Right forelimb (tissue), 1 donor: ENCODE measurements around the gene LPIN3.
A peak's percentile ranks its signal among the peaks of the same experiment; 100 is the strongest.
"Not testable (repeated sequence)": the region's sequence is repeated elsewhere in the genome, so short reads cannot be mapped to it uniquely, and the experiment has no call there.

Source experiments
- DNase-seq: peaks from one replicate; pipeline ENCODE4 v3.0.0-alpha.2; 2018

Gene LPIN3, protein sequence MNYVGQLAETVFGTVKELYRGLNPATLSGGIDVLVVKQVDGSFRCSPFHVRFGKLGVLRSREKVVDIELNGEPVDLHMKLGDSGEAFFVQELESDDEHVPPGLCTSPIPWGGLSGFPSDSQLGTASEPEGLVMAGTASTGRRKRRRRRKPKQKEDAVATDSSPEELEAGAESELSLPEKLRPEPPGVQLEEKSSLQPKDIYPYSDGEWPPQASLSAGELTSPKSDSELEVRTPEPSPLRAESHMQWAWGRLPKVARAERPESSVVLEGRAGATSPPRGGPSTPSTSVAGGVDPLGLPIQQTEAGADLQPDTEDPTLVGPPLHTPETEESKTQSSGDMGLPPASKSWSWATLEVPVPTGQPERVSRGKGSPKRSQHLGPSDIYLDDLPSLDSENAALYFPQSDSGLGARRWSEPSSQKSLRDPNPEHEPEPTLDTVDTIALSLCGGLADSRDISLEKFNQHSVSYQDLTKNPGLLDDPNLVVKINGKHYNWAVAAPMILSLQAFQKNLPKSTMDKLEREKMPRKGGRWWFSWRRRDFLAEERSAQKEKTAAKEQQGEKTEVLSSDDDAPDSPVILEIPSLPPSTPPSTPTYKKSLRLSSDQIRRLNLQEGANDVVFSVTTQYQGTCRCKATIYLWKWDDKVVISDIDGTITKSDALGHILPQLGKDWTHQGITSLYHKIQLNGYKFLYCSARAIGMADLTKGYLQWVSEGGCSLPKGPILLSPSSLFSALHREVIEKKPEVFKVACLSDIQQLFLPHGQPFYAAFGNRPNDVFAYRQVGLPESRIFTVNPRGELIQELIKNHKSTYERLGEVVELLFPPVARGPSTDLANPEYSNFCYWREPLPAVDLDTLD

DNA sequence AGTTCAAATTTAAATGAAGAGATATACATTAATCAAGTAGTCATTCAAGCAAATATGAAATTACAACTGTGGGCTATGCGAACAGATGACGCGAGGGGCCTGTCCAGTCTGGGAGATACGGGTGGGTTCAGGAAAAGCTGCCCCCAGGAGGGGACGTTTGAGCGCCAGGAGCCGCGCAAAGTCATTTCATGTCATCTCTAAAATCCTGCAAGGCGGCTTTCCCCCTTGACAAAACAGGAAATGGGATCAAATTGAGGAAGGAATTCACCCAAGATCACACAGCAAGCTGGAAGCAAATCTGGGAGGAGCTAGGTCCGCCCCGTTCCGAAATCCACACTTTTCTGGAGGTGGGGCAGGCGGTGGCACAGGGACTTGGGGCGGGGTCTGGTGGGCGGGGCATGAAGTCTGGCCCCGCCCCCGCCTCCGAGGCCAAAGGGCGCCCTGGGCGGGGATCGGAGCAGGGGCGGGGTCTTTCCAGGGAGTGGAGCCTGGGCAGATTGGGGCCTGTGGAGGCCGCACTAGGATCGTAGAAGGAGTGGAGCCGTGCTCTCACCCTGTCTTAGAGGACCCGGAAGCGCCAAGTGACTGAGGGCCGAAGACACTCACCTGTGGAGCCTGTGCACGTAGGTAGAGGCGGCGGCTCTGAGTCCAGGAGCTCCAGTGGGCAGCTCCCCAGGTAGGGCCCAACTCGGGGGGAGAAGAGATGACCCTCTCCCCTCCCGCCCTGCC is at the start of gene LPIN3:
TSS of gene LPIN3 (plus strand) at position 495 of the 729 bp plus-strand sequence. CDS start 4,983 bp downstream, outside the sequence.
- DNase-seq = peak; percentile 89

DNA sequence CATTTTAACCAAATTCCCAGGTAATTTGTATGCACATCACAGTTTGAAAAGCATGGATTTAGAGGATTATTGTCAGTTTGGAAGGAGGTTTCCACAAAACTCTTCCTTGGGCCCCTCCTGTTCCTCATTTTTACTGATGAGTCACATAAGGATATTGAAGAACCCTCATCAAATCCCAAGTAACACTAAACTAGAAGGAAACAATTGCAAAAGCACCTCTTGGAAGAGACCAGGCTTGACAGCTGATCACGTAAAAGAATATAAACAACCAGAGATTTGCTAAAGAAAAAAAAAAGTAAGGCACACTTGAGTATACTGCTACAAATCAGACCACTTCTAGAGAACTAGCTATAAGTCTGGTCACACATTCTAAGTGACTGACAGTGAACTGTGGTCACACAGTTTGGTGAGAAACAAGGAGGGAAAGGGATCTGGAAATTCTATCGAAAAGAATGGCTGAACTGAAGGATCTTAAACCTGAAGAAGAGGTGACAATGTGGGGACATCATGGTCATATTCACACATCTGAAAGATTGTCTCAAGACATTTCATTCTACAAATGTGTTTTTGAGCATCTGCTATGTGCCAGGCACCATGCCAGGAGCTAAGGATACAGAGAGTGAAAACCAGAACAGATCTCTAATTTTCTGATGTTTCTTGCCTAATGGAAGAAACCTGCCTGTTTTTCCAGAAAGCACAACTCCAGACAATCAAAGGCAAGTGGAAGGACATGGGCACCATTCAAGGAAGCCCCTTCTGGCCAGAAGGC is 47.2 kb upstream of the LPIN3 start:
- DNase-seq = no peak

DNA sequence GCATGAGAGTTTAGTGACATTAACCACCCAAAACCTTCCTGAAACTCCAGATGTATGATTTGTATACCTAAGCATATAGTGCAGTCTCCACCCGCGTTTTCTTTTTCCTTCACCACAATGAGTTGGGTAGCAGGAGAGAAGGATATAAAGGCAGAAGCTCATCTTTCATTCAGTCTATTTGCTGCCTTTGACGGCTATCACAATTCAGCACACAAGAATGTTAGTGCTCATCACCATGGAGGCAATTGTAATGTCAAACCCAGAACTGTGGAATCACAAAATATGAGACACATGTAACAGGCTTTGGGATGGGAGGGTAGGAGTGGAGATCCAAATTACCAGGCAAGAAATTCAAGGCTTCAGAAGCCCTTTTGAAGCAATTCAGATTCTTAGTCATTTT is 40.7 kb upstream of the LPIN3 start:
- DNase-seq = no peak

GRCh38 chr20:41300383-41300782 is 40.2 kb upstream of the LPIN3 start:
- no peak for DNase-seq

GRCh38 chr20:41300886-41301285 is 39.7 kb upstream of the LPIN3 start:
- DNase-seq = no peak

DNA sequence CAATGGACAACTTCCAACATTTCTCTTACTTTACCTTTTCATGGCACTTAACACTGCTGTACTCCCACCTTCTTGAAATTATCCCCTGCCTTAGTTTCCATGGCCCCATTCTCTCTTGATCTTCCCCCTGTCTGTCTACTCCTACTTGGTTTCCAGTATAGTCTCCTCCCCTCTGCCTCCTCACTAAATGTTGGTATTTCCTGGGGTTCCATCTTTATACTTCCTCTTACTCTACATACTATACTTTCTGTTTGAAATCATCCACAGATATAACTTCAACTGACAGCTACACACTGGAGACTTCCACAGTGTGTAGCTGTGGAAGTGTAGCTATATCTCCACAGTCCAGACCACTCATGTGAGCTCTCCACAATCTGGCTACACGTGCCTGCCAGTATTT is 36.6 kb upstream of the LPIN3 start:
- no peak for DNase-seq

DNA sequence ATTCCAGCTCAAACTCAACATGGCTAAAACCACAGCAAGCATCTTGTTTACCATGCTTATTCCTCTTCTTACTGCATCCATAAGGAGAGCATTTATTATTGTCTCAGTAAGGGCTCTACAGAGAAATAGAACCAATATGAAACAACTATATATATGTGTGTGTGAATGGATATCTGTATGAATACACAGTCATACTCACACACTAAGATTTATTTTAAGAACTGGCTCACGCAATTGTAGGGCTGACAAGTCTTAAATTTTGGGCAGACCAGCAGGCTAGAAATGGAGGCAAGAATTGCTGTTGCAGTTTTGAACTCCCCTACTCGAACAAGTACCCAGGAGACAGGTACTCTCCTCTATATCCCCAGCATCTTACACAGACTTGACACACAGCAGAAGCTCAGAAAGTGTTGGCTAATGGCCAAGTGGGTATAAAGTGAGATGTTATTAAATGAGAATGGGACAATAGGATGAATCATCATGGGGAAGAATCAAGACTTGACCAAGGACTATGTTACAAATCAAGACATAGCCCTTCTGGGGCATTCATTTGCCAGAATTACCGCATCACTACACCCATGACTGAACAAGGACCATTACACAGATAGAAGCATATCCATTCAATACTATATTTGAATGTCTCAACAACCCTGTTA is 36.1 kb upstream of the LPIN3 start:
- DNase-seq = no peak

GRCh38 chr20:41306061-41306727 is 34.4 kb upstream of the LPIN3 start:
- DNase-seq = no peak

GRCh38 chr20:41307021-41307420 is 33.6 kb upstream of the LPIN3 start:
- DNase-seq = no peak

- DNase-seq = no peak
These were observed 32.3 kb upstream of the LPIN3 start for GRCh38 chr20:41308290-41308711.

- no peak for DNase-seq
These were observed 31.8 kb upstream of the LPIN3 start for GRCh38 chr20:41308726-41309413.

DNA sequence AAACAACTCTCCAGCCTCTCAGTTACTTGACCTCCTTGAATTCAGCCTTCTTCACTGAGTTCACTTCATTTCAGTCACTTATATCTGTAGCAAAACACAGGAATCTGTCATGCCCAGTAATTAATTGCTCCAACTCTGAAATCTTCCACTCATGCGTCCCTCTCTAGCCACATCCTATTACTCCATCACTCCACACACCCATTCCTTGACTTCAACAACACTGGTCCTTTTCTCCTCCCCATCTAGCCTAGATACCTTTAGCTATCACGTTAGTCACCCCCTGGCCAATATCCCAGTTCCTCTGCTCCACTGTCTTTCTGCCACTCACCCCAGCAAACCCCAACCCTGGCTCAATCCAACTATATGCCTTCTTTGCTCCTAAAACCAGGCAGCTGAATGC is 30.8 kb upstream of the LPIN3 start:
- DNase-seq = no peak

DNA sequence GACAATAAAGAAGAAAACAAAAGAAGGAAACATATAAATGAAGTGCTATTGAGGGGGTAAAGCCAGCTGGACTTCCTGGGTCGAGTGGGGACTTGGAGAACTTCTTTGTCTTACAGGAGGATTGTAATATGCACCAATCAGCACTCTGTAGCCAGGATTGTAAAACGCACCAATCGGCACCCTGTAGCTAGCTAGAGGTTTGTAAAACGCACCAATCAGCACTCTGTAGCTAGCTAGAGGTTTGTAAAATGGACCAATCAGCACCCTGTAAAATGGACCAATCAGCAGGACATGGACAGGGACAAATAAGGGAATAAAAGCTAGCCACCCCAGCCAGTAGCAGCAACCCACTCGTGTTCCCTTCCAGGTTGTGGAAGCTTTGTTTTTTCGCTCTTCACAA is 28.6 kb upstream of the LPIN3 start:
- not testable (repeated sequence) for DNase-seq

DNA sequence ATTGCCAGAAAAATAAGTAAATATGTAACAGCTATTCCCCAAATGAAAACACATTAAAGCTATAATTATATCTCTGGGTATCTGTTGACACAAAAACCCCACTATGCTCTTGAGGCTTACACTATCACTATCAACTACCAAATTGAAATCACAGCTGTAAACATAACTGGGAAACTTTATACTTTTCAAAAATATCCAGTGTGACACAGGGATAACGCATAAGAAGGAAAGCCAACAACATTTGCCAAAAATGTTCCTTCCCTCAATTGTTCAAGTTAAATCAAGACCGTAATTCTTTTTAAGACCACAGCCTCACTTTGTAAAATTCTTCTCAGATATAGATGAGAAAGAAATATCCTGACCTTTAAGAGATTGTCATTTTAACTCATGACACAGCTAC is 26.2 kb upstream of the LPIN3 start:
- DNase-seq = no peak

DNA sequence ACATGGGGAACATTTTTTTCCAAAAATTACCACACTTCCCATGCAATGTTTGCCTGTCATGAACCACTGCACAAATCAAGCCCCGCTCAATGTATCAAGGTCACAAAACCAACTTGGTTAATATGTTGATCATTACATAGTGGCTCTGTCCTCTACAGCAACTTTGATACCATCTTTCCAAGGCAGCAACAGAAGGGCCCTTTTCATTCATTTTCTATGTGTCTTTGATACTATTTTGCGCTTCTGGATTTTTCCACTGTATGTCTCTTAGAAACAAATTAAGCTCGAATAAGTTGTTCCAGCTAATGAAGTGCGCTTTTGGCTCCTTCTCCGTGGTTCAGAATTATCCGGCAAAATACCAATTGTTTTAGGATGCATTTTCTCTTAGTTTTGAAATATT is 24.6 kb upstream of the LPIN3 start:
- DNase-seq = no peak

GRCh38 chr20:41316602-41317545 is 23.7 kb upstream of the LPIN3 start:
- DNase-seq = peak; percentile 86

DNA sequence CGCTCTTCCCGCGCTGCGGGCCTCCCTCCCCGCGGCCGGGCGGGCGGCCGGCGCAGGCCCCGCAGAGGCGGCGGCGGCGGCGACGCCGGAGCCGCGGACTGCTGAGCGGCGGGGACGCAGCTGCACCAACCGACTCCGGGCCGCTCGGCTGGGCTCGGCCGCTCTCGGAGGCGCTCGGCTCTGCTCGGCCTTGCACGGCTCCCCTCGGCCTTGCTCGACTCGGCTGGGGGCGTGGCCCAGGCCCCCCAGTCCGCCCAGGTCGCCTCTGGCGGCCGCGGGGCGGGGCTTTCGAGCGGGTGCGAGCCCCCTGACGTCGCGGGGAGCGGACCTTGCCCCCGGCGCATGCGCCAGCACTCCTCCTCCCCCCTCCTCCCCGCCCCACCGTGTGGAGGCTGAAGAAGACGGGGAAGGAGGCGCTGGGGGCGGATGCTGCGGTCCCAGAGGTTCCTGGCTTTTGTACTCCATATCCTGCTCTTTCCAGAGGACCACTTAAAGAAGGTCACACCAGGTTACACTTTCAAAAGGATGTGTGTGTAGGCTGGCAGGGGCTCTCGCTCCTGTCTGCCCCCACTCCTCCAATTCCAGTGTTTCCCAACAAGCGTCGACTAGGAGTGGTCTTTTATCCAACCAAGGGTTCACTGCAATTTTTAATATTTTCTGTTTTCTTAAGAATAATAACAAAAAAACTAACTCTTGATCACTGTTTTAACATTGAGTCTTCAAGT is 22.9 kb upstream of the LPIN3 start, which contains the start of gene ZHX3:
TSS of gene ZHX3 (minus strand) at position 186 of the 725 bp plus-strand sequence. CDS start 112,815 bp downstream, outside the sequence.
- DNase-seq = peak; percentile 99

DNA sequence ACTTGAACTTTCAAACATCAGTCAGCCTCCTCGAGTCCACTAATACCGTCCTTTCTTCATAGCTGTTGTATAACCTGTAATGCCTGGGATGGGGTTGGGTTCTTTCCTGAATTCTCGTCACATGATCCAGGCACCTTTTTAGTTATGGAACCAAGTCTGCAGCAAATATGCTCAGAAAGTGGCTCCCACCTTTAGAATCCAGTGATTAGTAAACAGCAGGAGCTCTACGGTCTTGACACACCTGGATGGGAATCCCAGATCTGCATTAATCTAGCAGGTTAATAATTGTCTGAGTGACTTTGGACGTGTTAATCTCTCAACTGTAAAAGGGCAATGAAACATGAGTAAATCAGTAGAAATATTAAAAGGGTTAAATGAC is 22.4 kb upstream of the LPIN3 start:
- no peak for DNase-seq

DNA sequence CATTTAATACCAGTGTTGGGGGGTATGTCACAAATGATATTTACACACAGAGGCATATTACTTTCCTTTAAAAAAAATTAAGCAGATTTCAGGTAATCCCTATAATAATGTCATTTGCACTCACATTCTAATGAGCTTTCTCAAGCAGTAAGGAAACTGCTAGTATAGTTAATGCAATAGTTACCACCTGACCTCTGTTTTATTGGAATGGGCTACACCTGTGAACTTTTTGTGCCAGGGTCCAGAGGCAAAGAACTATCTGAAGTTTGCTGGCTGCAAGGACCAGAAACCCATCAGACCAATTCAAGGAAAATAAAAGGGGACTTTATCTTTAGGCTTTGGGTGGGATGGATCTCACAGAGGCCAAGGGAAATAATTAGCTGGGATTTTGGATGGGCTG is 20.2 kb upstream of the LPIN3 start:
- no peak for DNase-seq
